Right lobe of liver (tissue), 4 donors: ENCODE results near the gene SLC2A4RG.

Experiments
- POLR2A ChIP-seq: fragments of 450-650 bp; IDR thresholded peaks from one replicate; pipeline ENCODE4 v1.6.1; 2017; ENCODE audit warnings: antibody characterized with exemption, mild to moderate bottlenecking
- TF ChIP-seq, protein P1 (sequence below), 4 donors: fragments of 200-600 bp in 3 of 4; fragments of 450-650 bp in 1 of 4; IDR thresholded peaks; one replicate each; pipeline versions ENCODE4 v1.5.1 to v1.8.0; 2016 to 2022; ENCODE audit warnings: antibody characterized with exemption in 4 of 4, mild to moderate bottlenecking in 2 of 4
- donor health status: DM: no; HTN: no; CAD: no.
- donor health status: DM: no; HTN: no; CAD: no.
- donor health status: DM: no; HTN: yes; CAD: no.

DNA sequence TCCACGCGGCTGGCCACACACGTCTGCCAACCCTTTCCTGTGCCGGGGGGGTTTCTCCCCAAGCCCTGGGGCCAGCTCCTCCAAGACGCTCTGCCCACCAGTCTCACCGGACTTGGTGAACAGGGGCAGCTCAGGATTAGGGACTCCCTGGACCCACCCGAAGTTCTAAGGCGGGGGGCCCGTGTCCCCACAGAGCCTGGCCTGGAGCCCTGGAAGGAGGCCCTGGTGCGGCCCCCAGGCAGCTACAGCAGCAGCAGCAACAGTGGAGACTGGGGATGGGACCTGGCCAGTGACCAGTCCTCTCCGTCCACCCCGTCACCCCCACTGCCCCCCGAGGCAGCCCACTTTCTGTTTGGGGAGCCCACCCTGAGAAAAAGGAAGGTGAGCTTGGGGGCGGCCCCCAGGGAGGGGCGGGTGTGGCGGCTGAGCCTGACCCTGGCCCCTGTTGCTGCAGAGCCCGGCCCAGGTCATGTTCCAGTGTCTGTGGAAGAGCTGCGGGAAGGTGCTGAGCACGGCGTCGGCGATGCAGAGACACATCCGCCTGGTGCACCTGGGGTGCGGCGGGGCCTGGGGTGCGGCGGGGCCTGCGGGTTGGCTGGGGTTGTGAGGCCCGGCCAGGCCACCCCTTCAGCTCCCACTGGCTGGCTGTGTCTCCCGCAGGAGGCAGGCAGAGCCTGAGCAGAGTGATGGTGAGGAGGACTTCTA is 2.3 kb downstream of the SLC2A4RG start:
- TF ChIP-seq, protein P1, sequence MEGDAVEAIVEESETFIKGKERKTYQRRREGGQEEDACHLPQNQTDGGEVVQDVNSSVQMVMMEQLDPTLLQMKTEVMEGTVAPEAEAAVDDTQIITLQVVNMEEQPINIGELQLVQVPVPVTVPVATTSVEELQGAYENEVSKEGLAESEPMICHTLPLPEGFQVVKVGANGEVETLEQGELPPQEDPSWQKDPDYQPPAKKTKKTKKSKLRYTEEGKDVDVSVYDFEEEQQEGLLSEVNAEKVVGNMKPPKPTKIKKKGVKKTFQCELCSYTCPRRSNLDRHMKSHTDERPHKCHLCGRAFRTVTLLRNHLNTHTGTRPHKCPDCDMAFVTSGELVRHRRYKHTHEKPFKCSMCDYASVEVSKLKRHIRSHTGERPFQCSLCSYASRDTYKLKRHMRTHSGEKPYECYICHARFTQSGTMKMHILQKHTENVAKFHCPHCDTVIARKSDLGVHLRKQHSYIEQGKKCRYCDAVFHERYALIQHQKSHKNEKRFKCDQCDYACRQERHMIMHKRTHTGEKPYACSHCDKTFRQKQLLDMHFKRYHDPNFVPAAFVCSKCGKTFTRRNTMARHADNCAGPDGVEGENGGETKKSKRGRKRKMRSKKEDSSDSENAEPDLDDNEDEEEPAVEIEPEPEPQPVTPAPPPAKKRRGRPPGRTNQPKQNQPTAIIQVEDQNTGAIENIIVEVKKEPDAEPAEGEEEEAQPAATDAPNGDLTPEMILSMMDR (IDR thresholded peaks at IDR 0.05): no peak
- no peak for TF ChIP-seq POLR2A
